HEK293 (cell line): ENCODE measurements around the gene CYTL1.

Experiments
- ZNF138 ChIP-seq: fragments of 450-650 bp; formaldehyde crosslinking; IDR thresholded peaks from 2 replicates; pipeline ENCODE4 v1.5.1; 2016; ENCODE audit warnings: missing biosample characterization, missing genetic modification characterization, borderline replicate concordance
- ZNF629 ChIP-seq: fragments of 450-650 bp; formaldehyde crosslinking; IDR thresholded peaks from 2 replicates; pipeline ENCODE4 v1.5.1; 2017; ENCODE audit warnings: missing biosample characterization, missing genetic modification characterization
- TF ChIP-seq, protein P1 (sequence below): fragments of 450-650 bp; formaldehyde crosslinking; IDR thresholded peaks from 2 replicates; pipeline ENCODE4 v1.5.1; 2016; ENCODE audit warnings: missing biosample characterization, missing genetic modification characterization
- TF ChIP-seq, protein P2 (sequence below): fragments of 450-650 bp; formaldehyde crosslinking; IDR thresholded peaks from 2 replicates; pipeline ENCODE4 v1.5.1; 2016; ENCODE audit warnings: missing biosample characterization, missing genetic modification characterization
- TF ChIP-seq, protein P3 (sequence below): fragments of 450-650 bp; formaldehyde crosslinking; optimal IDR thresholded peaks from 2 replicates; pipeline ENCODE3; 2016; ENCODE audit warnings: missing biosample characterization, mild to moderate bottlenecking, missing genetic modification characterization

GRCh38 chr4:5030221-5030620 is 11.0 kb upstream of the CYTL1 start:
- TF ChIP-seq, protein P1, sequence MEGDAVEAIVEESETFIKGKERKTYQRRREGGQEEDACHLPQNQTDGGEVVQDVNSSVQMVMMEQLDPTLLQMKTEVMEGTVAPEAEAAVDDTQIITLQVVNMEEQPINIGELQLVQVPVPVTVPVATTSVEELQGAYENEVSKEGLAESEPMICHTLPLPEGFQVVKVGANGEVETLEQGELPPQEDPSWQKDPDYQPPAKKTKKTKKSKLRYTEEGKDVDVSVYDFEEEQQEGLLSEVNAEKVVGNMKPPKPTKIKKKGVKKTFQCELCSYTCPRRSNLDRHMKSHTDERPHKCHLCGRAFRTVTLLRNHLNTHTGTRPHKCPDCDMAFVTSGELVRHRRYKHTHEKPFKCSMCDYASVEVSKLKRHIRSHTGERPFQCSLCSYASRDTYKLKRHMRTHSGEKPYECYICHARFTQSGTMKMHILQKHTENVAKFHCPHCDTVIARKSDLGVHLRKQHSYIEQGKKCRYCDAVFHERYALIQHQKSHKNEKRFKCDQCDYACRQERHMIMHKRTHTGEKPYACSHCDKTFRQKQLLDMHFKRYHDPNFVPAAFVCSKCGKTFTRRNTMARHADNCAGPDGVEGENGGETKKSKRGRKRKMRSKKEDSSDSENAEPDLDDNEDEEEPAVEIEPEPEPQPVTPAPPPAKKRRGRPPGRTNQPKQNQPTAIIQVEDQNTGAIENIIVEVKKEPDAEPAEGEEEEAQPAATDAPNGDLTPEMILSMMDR (tag by site-specific recombination) = no peak
- TF ChIP-seq, protein P2, sequence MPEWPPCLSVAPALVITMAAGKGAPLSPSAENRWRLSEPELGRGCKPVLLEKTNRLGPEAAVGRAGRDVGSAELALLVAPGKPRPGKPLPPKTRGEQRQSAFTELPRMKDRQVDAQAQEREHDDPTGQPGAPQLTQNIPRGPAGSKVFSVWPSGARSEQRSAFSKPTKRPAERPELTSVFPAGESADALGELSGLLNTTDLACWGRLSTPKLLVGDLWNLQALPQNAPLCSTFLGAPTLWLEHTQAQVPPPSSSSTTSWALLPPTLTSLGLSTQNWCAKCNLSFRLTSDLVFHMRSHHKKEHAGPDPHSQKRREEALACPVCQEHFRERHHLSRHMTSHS (tag by site-specific recombination) = no peak
- TF ChIP-seq ZNF629 (tag by site-specific recombination) = no peak
- TF ChIP-seq, protein P3, sequence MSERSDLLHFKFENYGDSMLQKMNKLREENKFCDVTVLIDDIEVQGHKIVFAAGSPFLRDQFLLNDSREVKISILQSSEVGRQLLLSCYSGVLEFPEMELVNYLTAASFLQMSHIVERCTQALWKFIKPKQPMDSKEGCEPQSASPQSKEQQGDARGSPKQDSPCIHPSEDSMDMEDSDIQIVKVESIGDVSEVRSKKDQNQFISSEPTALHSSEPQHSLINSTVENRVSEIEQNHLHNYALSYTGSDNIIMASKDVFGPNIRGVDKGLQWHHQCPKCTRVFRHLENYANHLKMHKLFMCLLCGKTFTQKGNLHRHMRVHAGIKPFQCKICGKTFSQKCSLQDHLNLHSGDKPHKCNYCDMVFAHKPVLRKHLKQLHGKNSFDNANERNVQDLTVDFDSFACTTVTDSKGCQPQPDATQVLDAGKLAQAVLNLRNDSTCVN (tag by site-specific recombination) = no peak
- TF ChIP-seq ZNF138 = no peak
